Activated gamma-delta T cell (primary cell): ENCODE data around the gene MYL11.
"Not testable (repeated sequence)": the region's sequence is repeated elsewhere in the genome, so short reads cannot be mapped to it uniquely, and the experiment has no call there.

Experiments
- DNase-seq: peaks from one replicate; lab custom pipeline; 2025; lab: John Stamatoyannopoulos, UW
- total RNA-seq, 2 donors: gene quantifications; one replicate each; lab custom pipeline; 2026; lab: John Stamatoyannopoulos, UW

MYL11 gene
- total RNA-seq, result 0.20 to 0.26 reads per million in 2 donors

DNA sequence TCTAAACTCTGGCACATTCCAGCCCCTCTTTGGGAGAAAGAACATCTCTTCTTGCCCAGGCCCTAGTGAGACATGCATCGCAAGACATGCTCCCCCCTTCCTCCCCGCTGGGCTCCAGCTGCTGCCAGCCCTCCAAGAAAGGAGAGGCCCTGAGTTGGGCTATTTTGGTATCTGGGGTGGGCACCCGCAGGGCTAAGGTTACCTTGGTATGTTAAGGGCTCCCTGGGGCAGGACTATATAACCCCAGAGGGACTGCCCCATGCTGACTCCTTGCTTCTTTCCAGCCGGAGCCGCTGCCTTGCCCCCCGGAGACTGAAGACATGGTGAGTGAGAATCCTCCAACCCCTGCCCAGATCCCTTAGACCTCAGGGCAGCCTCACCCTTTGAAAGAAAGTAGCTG is at the start of gene MYL11:
TSS of gene MYL11 (plus strand) at position 265 of the 400 bp plus-strand sequence. CDS start at position 321, 56 bp downstream.
- no peak for DNase-seq

DNA sequence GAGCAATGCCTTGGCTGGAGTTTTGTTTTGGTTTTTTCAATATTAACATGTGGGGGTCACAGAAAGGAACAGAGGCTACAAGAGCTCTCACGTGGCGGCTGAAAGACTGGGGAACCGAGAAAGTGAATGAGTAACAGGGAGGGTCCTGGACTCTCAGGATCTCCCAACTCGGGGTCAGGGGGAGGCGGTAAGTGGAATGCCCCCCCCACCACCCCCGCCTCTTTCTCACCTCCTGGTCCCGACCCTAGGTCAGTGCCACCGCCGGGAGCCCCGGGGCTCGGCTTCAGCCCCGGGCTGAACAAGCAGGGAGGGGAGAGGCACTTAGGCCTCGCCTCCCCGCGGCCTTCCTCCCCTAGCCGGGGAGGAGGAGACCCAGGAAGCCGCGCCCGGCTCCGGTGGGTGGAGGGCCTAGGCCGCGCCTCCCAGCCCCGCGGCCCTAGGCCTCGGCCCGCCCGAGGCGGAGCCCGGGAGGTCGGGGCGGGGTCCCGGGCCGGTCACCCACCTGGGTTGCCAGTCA is 40.1 kb upstream of the MYL11 start:
- DNase-seq, result peak; percentile 79

DNA sequence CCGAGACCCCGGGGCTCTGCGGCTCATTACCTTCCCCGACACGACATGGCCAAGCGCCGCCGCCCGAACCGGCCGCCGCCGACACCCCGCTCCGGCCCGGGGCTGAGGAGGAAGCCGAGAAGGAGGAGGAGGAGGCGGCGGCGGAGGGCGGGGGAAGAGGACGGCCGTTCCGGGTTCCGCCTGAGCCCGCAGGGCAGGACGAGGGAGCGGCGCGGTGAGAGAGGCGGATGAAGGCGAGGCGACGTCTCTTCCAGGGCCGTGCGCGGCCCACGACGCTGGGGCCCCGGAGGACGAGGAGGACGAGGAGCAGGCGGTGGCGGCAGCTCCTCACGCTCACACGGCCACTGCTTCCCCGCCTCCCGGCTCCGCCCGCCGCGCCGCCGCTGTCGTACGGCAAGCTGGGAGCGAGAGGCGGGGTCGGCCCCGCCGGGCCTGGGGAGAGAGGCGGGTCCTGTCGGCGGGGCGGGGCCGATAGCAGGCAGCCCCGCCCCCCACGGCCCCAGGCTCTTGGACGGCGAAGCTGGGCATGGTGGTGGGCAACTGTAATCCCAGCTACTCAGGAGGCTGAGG is 39.5 kb upstream of the MYL11 start:
- DNase-seq, result peak; percentile 72

DNA sequence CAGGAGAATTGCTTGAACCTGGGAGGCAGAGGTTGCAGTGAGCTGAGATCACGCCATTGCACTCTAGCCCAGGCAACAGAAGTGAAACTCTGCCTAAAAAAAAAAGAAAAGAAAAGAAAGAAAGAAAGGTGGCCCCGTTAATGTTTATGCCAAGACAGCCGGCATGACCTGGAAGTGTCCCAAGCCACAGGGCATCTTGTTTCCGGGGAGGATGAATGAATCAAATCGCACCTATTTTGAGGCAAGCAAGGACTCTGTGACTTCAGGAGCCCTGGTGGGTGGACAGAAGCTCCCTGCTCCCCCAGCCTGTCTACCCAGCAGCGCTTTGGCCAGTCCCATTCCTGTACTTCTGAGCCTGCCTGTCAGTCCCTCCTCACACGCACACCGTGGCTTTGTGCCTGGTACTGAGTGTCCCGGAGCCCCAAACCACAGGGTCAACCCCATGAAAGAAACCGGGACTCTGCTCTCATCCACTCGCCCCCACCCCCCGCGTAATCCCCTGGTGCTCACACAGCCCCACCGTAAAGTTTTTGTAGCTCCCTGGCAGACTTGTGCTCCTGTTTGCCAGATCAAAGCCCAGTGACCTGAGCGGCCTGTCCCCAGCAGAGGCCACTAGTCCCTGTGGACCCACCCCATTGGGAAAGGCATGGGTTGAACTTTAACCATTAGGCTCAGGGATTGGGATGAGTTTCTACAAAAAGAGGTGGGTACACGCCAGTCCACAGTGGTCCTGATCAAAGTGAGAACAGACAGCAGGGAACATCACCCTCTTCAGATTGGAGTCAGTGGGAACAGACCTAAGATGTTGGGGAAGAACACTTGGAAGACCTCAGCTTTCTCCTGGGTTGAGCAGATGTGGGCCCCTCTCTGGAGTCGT is 38.8 kb upstream of the MYL11 start:
- DNase-seq, result no peak

GRCh38 chr16:30337964-30338357 is 36.6 kb upstream of the MYL11 start:
- DNase-seq, result not testable (repeated sequence)

DNA sequence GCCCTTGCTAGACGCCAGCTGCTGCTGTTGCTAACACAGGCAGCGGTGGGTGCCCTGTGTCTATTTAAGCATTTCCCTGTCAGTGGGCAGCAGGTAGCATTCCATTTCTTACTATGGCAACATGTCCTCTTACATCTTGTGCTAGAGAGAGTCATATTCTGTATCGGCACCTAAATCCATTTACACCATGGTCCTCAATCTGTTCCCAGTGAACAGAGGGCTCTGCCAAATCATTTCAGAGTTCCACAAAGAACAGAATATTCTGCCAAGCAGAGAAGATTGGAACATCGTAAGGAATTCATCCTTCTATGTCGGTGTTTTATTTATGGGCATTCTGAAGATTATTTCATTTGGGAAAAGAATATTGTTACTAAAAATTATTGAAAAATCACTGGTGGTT is 35.9 kb upstream of the MYL11 start:
- not testable (repeated sequence) for DNase-seq

GRCh38 chr16:30340621-30341020 is 34.0 kb upstream of the MYL11 start:
- no peak for DNase-seq

- not testable (repeated sequence) for DNase-seq
Observed at GRCh38 chr16:30341971-30342370, 32.6 kb upstream of the MYL11 start.

DNA sequence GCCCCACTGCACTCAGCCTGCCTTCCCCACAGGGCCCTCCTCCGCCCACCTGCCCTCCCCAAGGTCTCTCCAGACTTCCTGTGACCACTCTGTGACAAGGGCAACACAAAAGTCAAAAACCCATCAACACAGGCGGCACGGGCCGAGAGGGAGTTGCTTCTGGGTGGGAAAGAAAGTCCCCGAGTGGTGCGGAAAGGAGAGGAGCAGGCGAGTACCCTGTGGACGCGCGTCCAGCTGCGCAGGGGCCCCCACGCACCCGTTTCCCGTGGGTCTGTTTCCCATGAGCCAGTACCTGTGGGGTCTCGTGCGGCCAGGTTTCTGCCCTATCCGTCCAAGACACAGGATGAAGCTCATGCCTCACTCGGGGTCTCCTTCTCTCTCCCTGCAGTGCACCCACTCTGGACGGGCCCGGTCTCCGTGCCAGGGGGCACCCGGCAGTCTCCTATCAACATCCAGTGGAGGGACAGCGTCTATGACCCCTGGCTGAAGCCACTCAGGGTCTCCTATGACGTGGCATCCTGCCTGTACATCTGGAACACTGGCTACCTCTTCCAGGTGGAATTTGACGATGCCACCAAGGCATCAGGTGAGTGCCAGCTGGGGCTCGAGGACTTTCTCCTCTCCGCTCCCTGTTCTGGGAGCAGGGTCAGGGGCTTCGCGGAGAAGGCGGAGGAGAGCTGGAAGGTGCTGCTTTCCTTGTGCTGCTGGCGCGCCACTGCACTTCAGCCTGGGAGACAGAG is 31.7 kb upstream of the MYL11 start:
- DNase-seq, result no peak

DNA sequence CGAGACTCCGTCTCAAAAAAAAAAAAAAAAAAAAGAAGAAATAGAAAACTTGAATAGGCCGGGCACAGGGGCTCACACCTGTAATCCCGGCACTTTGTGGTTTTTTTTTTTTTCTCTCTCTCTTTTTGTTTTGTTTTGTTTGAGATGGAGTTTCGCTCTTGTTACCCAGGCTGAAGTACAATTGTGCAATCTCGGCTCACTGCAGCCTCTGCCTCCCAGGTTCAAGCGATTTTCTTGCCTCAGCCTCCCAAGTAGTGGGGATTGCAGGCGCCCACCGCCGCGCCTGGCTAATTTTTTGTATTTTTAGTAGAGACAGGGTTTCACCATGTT is 31.1 kb upstream of the MYL11 start:
- DNase-seq, result not testable (repeated sequence)

- no peak for DNase-seq
Observed at GRCh38 chr16:30346286-30346685, 28.3 kb upstream of the MYL11 start.

DNA sequence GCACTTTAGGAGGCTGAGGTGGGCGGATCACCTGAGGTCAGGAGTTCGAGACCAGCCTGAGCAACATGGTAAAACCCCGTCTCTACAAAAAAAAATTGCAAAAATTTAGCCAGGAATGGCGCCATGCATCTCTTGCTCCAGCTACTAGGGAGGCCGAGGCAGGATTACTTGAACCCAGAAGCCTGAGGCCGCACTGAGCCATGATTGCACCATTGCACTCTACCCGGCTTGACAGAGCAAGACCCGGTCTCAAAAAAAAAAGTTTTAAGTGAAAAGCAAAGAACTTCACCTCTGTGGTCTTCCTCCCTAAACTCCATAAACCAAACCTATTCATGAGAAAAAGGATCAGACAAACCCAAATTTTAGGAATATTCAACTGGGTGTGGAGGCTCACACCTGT is 26.5 kb upstream of the MYL11 start:
- DNase-seq, result no peak

GRCh38 chr16:30348929-30349328 is 25.7 kb upstream of the MYL11 start:
- no peak for DNase-seq

DNA sequence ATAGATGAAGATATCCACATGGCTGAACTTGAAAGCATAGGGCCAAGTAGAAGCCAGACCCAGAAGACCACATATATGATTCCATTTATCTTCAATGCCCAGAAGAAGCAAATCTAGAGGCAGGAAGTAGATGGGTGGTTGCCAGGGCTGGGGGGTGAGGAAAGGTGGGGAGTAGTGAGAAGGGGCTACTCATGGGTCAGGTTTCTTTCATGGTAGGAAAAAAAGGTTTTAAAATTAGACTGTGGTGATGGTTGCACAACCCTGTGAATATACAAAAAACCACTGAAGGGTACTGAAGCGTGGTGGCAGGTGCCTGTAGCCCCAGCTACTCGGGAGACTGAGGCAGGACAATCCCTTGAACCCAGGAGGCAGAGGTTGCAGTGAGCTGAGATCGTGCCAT is 24.9 kb upstream of the MYL11 start:
- DNase-seq, result no peak

DNA sequence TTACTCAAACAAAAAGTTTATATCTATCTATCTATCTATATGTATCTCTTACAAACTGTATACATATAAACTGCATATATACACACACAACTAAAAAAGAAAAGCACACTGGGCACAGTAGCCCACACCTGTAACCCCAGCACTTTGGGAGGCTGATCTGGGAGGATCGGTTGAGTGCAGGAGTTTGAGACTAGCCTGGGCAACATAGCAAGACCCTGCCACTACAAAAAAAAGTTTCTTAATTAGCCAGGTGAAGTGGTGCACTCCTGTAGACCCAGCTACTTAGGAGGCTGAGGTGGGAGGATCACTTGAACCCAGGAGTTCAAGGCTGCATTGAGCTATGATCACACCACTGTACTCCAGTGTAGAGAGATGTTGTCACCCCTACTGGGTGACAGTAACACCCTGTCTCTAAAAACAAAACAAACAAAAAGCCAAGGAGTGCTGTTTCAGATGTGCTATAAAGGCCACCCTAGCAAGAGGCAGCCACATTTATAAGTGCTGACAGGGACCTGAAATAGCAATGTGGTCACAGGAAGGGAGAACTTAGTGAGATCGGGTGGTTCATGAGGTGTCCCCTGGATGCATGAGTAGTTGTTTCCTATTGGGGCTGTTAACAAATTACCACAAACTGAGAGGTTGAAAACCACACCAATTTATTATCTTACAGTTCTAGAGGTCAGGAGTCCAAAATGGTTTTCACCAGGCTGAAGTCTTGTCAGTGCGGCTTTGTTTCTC is 24.3 kb upstream of the MYL11 start:
- no peak for DNase-seq

DNA sequence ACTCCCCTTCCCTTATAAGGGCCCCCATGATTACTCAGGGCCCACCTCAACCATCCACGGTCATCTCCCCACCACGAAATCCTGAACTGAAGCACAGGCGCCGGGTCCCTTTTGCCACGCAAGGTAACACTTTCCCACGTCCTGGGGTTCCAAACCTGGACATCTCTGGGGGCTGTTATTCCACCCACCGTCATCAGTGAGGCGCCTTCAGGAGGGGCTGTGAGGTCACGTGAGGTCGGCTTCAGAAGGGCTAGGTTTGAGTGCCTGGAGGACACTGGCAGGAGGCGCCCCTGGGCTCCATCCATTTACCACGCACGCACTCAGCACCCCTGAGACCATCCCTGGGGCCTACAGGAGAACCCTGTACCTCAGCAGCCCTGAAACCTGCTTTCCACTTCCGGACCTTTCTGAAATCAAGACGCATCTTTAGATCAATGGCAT is 23.6 kb upstream of the MYL11 start:
- DNase-seq, result no peak

DNA sequence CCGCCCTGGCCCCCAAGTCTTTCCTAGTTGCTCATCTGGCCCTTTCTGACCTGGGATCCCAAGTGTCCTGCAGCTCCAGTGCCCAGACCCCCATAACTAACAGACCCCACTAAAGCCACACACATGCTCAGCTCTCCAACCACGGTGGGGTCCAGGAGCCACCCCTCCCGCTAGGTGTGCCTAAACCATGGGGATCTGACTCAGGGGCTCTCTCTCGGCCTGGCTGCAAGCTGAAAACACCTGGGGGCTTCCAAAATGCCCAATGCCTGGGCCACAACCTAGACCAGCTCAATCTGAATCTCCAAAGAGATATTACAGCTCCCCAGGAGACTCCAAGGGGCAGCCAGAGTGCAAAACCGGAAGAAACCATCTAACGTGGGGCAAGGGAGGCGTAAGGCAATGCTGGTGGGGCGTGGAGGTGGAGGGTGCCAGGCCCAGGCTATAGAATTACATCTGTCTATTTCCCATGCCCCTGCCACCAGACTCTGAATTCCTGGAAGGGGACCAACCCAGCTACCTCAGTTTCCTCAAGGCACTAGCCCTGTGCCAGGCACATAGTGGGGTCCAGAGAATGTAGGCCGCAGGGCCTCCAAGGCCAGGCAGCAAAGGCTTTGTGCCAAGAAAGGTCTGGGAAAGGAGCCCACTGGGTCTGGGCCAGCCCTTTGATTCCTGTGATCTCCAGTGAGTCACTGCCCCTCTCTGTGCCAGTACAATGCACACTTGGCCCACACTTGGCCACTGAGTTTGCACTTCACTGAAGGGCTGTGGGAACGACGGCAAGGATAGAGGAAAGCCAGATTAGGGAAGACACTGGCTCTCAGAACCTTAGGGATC is 22.8 kb upstream of the MYL11 start:
- DNase-seq, result no peak

DNA sequence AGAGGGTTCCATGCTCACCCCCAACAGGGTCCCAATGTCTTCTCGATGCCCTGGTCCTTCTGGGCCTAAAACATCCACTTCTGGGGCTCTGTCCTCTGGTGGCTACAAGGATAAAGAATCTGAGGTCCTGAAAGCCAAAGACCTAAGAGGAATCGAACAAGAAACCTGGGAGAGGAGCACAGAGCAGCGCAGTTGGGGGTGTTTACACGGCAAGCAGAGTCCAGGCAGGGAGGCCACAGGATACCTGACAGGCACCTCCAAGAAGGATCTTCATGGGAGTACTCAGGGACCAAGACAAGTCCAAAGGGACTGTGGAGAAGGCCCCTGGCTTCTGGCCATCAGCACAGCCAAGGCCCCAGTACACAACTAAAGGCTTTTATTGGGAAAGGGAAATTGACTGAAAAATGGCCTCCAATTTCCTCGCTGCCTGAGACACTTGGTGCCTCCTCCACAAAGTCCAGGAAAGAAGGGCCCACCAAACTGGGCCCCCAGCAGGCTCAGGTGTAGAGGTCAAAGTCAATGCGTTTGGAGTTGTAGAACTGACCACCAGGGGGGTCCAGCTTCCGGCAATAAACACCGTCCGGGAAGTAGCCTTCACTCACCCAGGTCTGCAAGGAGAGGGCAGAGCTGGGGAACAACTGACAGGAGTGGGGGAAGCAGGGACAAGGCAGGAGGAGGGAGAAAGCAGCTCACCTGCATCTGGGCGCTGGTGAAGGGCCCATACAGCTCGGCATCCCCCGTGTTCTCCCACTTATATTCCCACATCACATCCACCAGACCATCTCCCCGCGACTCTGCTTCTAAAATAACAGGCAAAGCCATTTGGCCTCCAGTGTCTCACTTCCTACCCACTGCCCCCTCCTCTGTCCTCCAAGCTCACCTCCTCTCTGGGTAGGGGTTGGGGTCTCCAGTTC is 21.9 kb upstream of the MYL11 start:
- no peak for DNase-seq

DNA sequence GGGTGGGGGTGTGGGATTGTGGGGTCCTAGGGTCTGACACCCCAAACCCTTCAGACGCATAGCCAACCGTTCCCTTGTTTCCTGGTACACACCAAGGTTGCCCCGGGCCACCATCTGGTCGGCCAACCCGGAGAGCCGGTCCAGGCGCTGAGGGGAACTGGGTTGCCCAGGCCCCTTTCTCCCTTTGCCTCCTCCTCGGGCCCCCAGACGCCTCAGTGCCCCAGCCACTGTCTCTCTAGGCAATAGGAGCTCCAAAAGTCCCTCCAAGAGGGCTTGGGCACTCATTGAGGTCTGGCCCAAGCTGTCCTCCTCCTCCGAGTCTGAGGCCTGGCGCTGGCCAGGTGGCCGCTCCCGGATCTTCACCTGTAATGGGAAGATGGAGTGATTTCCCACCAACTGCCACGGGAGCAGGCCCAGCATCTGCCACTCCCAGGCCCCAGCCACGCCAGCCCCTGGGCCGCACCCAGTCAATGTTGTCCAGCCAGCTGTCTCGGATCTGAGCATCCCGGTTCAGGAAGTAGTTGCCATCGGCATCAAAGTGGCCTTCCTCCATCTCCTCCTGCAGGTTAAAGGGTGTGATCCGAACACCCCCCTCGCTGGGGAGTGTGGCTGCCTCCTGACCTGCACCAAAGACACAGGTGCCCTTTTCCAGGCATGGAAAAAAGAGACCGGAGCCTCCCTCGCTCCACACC is 21.0 kb upstream of the MYL11 start:
- no peak for DNase-seq
